DMS53 (cell line): ENCODE measurements around the gene TRIB2.

Source experiments
- DNase-seq: peaks from one replicate; lab custom pipeline; 2025; lab: John Stamatoyannopoulos, UW

TRIB2 gene

GRCh38 chr2:12700989-12701388 lies 15.7 kb upstream of the TRIB2 start:
- DNase-seq, result no peak

GRCh38 chr2:12701786-12702167 lies 15.0 kb upstream of the TRIB2 start:
- no peak for DNase-seq

- DNase-seq, result peak; percentile 40
Measured at GRCh38 chr2:12702168-12703121, 14.3 kb upstream of the TRIB2 start.

DNA sequence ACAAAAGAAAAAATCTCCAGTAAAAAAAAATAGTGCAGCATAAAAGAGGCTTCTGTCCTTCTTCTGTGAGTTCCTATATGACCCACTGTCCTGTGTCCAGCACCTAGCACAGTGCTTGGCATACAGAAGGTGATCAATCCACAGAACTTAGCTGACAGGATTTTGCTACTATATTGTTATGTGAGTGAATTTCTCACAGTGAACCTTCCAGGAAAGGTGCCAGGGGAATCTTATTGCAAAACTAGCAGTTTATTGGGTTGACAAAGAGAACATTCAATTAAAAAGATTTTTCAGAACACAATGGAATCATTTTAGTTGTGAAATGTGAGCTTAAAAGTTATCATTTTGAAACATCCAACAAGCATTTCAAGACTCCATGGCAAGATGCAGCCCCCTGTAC lies 12.4 kb upstream of the TRIB2 start:
- no peak for DNase-seq

DNA sequence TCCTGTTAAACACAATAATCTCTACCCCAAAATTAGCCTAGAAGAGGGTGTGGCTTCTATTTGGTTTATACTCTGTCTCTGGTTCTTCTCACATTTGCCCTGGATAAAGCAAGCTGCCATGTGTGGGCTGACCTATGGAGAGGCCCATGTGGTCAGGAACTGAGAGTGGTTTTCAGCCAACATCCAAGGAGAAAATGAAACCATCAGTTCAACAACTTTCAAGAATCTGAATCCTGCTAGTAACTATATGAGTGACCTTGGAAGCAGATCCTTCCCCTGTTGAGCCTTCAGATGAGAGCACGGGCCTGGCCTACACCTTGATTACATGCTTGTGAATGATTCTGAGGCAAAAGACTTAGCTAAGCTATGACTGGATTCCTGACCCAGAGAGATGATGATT lies 11.5 kb upstream of the TRIB2 start:
- no peak for DNase-seq

DNA sequence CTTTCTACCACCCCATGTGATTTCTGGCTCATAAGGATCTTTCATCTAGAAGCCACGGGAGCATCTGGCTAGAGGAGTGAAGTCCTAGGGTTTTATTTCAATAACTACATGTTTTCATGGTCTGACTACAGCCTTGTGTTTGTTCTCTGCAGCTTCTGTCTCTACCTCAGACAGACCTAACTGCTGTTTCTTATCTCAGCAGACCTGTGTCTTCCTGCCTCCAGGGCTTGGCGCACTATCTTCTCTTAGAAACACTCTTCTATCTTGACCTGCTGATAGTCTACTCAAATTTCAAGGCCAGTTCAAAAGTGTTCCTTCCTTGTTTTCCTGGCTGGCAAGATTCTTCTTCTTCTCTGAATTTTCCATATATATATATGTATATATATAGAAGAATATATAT lies 11.0 kb upstream of the TRIB2 start:
- no peak for DNase-seq

DNA sequence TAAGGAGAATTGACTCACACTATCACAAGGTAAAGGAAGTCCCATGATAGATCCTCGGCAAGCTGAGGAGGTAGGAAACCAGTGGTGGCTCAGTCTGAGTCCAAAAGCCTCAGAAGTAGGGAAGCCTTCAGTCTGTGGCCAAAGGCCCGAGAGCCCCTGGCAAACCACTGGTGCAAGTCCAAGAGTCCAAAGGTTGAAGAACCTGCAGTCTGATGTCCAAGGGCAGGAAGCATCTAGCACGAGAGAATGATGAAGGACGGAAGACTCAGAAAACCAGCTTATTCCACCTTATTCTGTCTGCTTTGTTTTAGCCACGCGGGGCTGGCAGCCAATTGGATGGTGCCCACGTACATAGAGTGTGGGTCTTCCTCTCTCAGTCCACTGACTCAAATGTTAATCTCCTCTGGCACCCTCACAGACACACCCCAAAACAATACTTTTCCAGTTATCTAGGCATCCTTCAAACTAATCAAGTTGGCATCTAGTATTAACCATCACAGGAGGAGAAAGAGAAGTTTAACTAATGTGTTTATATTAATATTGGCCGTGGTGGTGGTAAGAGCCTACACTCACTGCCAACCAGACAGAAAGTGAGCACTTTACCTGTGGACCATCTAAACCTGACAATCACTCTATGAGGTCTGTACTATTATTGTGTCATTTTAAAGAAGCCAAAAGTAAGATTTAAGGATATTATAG lies 8.1 kb upstream of the TRIB2 start:
- no peak for DNase-seq

GRCh38 chr2:12709207-12709522 lies 7.6 kb upstream of the TRIB2 start:
- peak; percentile 17 for DNase-seq

DNA sequence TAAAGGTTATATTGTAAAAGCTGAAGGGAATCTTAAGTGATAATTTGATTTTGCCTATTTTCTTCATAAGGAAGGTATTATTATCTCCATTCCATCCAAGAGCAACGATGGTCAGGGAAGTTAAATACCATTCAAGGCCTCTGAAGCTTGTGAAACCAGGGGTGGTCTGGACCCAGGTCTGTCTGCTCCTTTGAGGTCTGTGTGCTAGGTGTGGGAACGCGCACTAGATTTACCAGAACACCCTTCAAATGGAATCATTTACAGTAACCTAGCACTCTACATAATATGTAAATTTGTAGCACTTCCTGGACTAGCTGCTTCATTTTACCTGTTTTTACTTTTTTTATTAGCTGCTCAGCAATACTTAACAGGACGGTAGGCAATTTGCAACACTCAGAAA lies 6.4 kb upstream of the TRIB2 start:
- DNase-seq, result no peak

- no peak for DNase-seq
Measured at GRCh38 chr2:12711339-12711738, 5.4 kb upstream of the TRIB2 start.

- no peak for DNase-seq
Measured at GRCh38 chr2:12712881-12713280, 3.9 kb upstream of the TRIB2 start.

DNA sequence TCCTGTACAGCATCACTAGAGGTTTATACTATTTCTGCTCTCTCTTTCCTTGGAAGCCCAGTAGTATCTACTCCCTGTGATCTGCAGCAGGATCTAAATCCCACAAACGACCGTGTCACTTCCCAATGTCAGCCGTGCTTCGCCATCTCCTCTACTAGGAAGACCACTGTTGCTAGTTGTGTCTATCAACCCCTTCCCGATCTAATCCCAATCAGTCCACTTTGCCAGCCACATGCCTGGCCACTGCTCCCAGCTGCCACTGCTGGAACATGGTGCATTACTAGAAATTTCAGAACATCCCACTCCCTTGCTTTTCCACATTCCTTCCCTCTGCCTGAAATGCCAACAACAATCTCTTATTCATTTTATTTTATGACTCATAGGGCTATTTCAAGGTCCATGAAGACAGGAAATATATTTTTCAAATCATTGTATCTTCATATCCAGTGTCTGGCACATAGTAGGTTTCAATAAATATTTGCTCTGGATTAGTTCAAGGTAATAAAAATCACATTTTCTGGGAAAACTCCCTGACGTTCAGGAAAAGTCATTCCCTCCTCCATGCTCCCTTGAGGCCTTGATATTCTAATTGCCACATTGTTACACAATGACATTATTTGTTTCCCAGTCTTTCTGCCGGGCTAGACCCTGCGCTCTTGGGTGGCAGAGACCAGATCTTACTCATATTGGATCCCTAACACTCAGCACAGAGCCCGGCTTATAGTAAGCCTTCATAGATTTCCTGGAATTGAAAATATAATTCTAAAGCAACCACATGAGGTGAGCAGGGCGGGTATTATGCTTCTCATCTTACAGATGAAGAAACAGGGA lies 2.1 kb upstream of the TRIB2 start:
- no peak for DNase-seq

- no peak for DNase-seq
Measured at GRCh38 chr2:12715258-12716031, 1.3 kb upstream of the TRIB2 start.

- DNase-seq, result peak; percentile 86
Measured at GRCh38 chr2:12716032-12716281, 779 bp upstream of the TRIB2 start.

DNA sequence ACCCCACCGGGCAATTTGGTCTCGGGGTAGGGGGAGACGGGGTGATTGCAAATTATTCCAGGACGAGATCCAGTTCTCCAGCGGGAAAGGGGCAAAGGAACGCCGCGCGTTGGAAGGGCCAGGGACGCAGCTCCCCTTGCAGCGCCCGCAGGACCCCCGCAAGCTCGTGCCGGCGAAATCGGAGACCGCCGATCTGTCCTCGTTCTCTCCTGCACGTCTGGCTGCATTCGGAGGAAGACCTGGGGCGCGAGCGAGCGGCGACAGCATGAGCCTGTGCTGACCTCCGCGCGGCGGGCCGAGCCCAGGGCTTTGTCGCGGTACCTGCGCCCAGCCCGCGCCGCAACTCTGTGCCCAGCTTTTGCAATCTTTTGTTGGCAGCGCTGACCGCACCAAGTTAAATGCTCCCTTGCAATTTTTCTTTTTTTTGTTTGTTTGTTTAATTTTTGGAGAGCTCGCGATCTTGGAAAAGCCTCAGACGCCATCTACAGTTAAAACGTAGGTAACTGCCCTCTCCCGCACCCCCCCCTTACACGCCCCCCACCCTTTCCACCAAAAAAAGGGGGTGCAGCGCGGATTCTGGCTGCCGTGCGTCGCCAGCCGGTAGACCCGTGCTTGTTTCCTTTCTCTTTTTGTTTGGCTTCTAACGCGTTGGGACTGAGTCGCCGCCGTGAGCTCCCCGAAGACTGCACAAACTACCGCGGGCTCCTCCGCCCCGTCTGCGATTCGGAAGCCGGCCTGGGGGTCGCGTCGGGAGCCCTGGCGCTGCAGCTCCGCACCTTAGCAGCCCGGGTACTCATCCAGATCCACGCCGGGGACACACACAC lies 667 bp downstream of the TRIB2 start:
- DNase-seq, result peak; percentile 75

- peak; percentile 71 for DNase-seq
Measured at GRCh38 chr2:12718015-12718671, 1.4 kb downstream of the TRIB2 start.

DNA sequence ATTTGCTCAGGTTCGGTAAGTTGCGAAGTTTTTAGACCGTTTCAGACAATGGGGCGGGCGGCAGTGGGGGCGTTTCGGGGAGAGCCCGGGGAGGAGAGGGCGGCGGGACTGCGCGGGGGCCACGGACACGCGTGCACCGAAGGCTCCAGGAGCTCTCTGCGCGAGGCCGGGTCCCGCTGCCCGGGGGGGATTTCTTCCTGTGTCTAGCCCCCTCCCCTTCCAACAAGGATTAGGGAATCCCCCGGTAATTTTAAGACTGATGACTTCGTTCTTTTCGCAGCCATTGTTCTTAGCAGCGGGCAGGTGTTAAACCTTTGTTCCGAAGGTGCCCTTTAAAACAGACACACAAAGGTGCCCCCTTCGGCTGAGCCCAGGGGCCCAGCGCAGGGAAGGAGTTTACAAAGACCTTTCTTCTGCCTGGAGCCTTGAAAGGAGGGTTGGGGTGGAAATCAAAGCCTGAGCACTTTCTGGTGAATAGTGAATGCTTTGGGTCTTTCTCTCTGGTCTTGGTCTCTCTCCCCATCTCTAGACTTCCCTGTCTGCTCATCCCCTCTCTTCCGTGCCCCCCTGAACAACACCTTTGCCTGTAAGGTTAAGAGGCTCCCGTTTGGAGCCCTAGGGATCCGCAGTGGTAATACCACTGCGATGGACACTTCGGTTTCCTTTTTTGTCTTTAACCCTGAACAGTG lies 2.1 kb downstream of the TRIB2 start:
- peak; percentile 21 for DNase-seq

DNA sequence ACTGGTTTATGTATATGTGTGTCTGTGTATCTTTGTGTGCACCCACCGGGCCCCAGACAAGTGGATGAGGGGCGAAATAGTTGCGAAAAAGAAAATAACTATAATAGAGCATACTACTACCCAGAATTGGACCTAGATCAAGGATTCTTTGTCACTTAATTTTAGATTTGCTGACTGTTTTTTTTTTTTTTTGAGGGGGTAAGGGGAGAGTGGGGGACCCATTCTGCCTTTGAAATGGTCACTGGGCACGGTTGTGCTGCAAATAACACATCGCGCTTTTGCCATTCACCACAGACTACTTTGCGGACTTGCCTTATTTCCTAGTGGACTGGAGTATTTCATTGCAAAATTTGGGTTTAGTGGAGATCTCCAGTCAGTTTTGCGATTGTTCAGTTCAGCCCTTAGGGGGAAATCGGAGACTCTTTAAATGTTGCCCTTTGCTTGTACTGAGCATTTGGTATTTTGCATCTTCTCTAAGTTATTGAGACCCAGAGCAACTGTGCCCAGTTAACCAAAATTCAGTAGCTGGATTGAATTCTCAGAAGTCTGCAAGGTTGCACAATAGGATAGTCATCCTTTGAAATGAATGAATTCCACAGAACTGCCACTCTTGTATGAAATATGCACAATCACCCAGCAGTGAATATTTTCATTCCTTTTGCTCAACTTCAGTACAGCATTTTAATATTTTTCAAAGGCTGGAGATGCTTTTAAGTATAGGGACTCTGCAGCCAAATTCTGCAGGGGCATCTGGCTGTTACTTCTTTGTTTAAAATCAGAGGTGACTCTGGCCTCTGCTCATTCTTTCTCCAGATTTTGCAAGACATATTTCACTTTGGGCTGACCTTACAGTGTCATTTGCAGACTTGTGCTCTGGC lies 2.9 kb downstream of the TRIB2 start:
- no peak for DNase-seq

DNA sequence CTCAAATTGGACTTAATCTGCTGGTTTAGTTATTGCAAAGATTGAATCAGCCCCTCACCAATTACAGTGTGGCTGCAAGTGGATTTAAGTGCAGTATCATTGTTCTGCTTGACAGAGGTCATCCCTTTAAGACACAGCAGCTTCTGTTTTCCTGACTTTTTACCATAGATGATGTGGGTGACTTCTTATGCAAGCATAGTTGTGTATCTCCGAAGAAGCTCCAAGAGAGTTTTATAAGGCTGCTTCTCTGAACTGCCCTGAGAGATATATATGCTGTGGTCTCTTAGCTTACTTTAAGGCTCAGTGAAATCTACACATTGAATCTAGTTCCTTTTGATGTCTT lies 3.5 kb downstream of the TRIB2 start:
- no peak for DNase-seq
